ENCODE results near the gene RNF135. TPM values are rescaled to one million over a fixed set of nuclear protein-coding genes. Genes with fewer than 3 reads are reported as not detected.

Gene RNF135
- total and polyA plus RNA-seq, 2 of the 4 experiments (the other 2 are of a cell fraction): 5.9 to 9.0 TPM

GRCh38 chr17:31048780-31049179 is 77.9 kb downstream of the RNF135 start:
- dilution Hi-C loops (cut with HindIII; ENCODE audit: low sequenced_read_pairs, unreplicated experiment) (no loop called here), in situ Hi-C loops (cut with MboI; ENCODE audit: low sequenced_read_pairs) (no loop called here), intact Hi-C loops (cut with micrococcal nuclease) (no loop called here)
- Histone ChIP-seq H3K79me1 (ENCODE audit: low read depth in 1 of 2, low read length in 2 of 2) (peaks cover 0 to 5% of the 10 kb centered on the region in 2 experiments; a peak in 1 of 4 replicates), H3K27me3 (ENCODE audit: control insufficient read depth, insufficient read depth, low read length) (peaks cover 7% of the 10 kb centered on the region), H3K4me3 (ENCODE audit: insufficient read depth, low read depth, low read length) (no peak overlapping the region), H2AFZ (replicated peaks; ENCODE audit: low read length, poor library complexity) (no peak overlapping the region), H4K8ac (ENCODE audit: low read depth in 2 of 2, low read length in 2 of 2) (no peak overlapping the region), H2BK120ac (ENCODE audit: low read depth, low read length) (no peak overlapping the region), H2BK15ac (ENCODE audit: low read depth, low read length) (no peak overlapping the region), H3K23ac (ENCODE audit: low read depth, low read length) (no peak overlapping the region), H4K20me1 (ENCODE audit: insufficient read depth, low read length) (0 out of 2 replicates have a peak, but pooled peaks cover 5% of the 10 kb centered on the region), H4K5ac (ENCODE audit: low read depth, low read length) (no peak overlapping the region), H2AK9ac (replicated peaks; ENCODE audit: low read depth, low read length, poor library complexity) (no peak overlapping the region), H3K9ac (ENCODE audit: low read depth, low read length) (no peak overlapping the region), H3K36me3 (ENCODE audit: control insufficient read depth, insufficient read depth, low read length) (no peaks in the 10 kb centered on the region), H3K14ac (replicated peaks; ENCODE audit: low read depth, low read length) (no peak overlapping the region), H3K4me2 (ENCODE audit: low read depth, low read length) (no peak overlapping the region), H2BK20ac (ENCODE audit: low read depth, low read length) (no peak overlapping the region), H3K27ac (ENCODE audit: insufficient read depth, low read length) (no peak overlapping the region), H2AK5ac (ENCODE audit: low read depth, low read length) (no peak overlapping the region), H2BK5ac (ENCODE audit: low read depth, low read length, poor library complexity, severe bottlenecking) (no peak overlapping the region), H3K4me1 (ENCODE audit: control insufficient read depth, insufficient read depth, low read length) (peaks cover 7% of the 10 kb centered on the region), H3K4ac (ENCODE audit: low read depth, low read length) (no peak overlapping the region), H3K56ac (ENCODE audit: extremely low read depth, insufficient read depth, low read length) (no peak overlapping the region), H3K9me1 (ENCODE audit: insufficient read depth, low read length) (peaks cover 12% of the 10 kb centered on the region), H3K9me3 (ENCODE audit: control insufficient read depth, insufficient read depth, low read length) (peaks cover 3% of the 10 kb centered on the region; the same call in 1 of the 2 replicates), H4K91ac (ENCODE audit: insufficient read depth, low read depth, low read length) (no peak overlapping the region), H3K18ac (ENCODE audit: low read depth, low read length) (no peak overlapping the region)
- TF ChIP-seq CEBPB (IDR thresholded peaks at IDR 0.05; ENCODE audit: low read depth, low read length) (peak; percentile 78), MAZ (IDR thresholded peaks at IDR 0.05; ENCODE audit: borderline replicate concordance, low read depth, low read length) (no peak), POLR2A (IDR thresholded peaks at IDR 0.05; ENCODE audit: low read depth, low read length) (no peak), CTCF (conservative IDR thresholded peaks at IDR 0.05; ENCODE audit: low read depth, low read length) (no peak)
- CTCF ChIA-PET: no interaction called here
- ATAC-seq (ENCODE audit: low read depth) (no peak), DNase-seq (peak; percentile 24)
- POLR2A ChIA-PET (ENCODE audit: unreplicated experiment): no interaction called here
- BruUV-seq (replicated peaks): no TSS peak

Small RNA genes within 50 kb of the gene (microRNA-seq; reads per million reads assigned to microRNA genes)
- gene AC138207.3 (ENCODE audit: insufficient read depth, insufficient read length) (not detected), gene RN7SL138P (ENCODE audit: insufficient read depth, insufficient read length) (not detected)

Small RNA genes within 50 kb of the gene (small RNA-seq; reads per million reads assigned to genes)
- gene AC138207.3: 0 reads per million in 5 experiments
- gene RN7SL138P: 0 reads per million in 5 experiments

Other genes starting within 250 kb of the RNF135 start
- gene CRLF3, start 146.3 kb upstream of the RNF135 start, total RNA-seq (2012; rRNA removed): 15.2 and 17.8 TPM in 2 replicates
- 4.6 and 6.1 TPM in 2 replicates for gene CRLF3, start 146.3 kb upstream of the RNF135 start, polyA plus RNA-seq (2012; rRNA removed)
- gene ATAD5, start 139.1 kb upstream of the RNF135 start, total RNA-seq (2012; rRNA removed): 1.3 and 2.8 TPM in 2 replicates
- 0.93 and 1.0 TPM in 2 replicates for gene ATAD5, start 139.1 kb upstream of the RNF135 start, polyA plus RNA-seq (2012; rRNA removed)
- 13.8 and 17.8 TPM in 2 replicates for gene TEFM, start 64.8 kb upstream of the RNF135 start, total RNA-seq (2012; rRNA removed)
- 4.8 and 7.9 TPM in 2 replicates for gene TEFM, start 64.8 kb upstream of the RNF135 start, polyA plus RNA-seq (2012; rRNA removed)
- gene ADAP2, start 49.1 kb upstream of the RNF135 start, total RNA-seq (2012; rRNA removed): 0.90 and 1.1 TPM in 2 replicates
- 0.90 and 1.2 TPM in 2 replicates for gene ADAP2, start 49.1 kb upstream of the RNF135 start, polyA plus RNA-seq (2012; rRNA removed)
- 48.3 and 48.6 TPM in 2 replicates for gene NF1, start 123.9 kb downstream of the RNF135 start, total RNA-seq (2012; rRNA removed)
- 16.1 and 17.9 TPM in 2 replicates for gene NF1, start 123.9 kb downstream of the RNF135 start, polyA plus RNA-seq (2012; rRNA removed)

Measured in IMR-90 (cell line).